NK-92 (cell line): ENCODE data around the gene RASL12.
"Not testable (repeated sequence)": the region's sequence is repeated elsewhere in the genome, so short reads cannot be mapped to it uniquely, and the experiment has no call there.

Experiments
- DNase-seq: peaks from one replicate; lab custom pipeline; 2025; ENCODE audit not compliant: unreplicated experiment; lab: John Stamatoyannopoulos, UW

Gene RASL12

DNA sequence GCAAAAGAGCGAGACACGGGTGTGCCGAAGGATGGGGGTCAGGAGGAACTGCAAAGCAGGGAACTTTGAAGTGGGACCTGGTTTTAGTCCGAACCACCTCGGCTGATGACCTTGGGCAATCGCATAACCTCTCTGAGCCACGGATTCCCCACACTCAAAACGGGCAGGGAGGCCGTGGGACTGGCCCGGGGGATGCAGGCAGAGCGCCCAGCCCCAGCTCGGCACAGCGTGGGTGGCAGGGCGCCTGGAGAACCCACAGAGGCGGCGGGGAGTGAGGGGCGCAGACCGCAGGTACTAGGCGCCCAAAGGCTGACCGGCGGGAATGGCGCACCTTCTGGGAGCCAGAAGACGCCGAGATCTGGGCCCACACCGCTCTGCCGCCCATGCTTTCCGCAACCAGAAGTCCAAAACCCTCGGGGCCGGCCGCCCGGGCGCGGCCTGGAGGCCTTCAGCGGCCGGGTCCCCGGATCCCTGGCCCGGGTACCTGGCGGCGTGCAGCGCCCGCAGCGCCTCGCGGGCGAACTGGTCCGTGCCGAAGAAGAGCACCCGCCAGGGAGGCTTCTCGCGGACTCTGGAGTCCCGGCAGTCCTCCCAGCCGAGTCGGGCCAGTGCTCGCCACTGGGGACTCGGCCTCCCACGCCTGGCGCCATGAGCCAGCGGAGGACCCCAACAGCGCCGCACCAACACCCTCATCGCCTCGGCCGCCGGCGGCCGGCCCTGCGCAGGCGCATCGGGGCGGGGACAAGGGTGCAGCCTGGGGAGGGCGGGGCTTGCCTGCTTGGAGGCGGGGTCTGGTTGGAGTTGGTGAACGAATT, 38.7 kb downstream of the RASL12 start, which contains the start of gene MTFMT:
TSS of gene MTFMT (minus strand) at position 719 of the 815 bp plus-strand sequence. CDS start at position 693, 26 bp downstream.
- DNase-seq, result peak; percentile 62

DNA sequence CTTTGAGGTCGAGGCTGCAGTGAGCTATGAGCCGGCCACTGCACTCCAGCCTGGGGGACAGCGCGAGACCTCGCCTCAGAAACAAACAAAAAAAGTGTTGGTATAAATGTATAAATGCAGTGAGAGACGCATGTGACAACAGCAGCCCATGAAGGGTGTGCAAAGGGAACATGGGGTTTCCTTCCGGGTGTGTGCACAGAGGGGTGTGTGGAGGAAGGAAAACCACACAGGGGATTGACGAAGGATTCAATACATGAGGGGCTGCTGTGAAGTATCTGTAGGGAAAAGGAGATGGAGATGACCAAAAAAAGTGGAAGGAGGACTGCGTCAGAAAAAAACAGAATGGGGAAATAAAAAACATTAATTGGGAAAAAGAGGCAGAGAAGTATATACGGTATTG, 39.5 kb downstream of the RASL12 start:
- no peak for DNase-seq

DNA sequence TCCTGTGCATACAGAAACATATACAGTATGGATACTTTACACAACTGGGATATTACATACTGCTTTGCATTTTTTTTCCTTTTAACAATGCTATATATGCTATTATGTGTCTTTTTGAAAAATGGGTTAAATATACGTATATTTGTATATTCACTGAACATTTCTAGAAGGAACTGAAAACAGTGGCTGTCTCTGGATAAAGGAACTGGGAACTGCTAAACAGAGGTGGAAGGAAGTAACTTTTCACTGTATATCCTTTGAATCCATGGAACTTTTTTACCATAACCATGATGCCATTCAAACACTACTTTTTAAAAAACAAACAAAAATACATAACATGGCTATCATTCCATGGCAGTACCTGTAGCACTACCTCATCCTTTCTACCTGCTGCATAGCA, 40.2 kb downstream of the RASL12 start:
- no peak for DNase-seq

DNA sequence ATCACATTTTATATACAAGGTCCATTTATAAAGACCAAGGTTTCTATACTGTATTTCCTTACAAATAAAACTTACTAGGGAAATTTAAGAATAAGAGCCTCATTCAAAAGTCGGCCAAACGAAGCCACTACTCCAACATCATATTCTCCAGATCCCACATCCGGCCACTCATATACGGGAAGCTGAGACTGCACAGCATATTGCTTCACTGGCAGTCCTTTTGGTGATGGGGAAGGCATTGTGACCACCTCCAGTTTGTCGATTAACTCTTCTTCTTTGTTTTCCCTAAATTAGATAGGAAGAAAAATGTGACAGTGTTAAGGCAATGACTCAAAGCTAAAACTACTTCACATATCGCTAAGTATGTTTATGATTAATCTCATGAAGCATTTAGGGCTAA, 41.0 kb downstream of the RASL12 start:
- DNase-seq, result no peak

DNA sequence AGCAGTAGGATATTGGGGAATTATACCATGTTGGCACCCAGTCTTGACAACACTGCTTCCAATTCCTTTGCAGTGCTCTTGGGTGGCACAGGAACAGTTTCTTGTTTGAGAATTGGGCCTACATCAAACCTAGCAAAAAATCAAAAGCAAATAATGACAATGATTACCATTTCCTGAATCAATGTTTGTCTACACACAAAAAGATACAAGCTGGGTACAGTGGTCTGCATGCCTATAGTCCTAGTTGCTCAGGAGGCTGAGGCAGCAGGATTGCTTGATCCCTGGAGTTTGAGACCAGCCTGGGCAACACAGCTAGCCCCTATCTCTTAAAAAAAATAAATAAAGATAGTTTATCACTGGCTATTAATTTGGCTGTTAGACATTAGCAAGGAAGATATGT, 46.3 kb downstream of the RASL12 start:
- no peak for DNase-seq

DNA sequence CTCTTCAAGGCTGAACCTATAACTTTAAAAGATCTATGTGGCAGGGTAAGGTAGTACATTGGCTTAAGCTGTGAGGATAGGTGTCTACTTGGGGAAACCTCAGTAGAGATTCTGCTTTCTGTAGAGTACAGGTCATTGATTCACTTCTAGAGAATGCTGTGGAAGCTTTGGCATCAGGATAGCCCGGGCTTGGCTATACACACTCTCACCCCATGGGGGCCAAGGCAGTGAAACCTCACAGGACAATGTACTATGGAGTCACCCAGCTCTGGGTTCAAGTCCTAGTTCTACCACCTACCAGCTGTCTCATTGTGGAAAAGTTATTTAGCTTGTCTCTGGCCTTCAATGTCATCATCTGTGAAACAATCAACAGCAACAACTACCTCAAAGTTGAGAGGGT, 47.4 kb downstream of the RASL12 start:
- no peak for DNase-seq

DNA sequence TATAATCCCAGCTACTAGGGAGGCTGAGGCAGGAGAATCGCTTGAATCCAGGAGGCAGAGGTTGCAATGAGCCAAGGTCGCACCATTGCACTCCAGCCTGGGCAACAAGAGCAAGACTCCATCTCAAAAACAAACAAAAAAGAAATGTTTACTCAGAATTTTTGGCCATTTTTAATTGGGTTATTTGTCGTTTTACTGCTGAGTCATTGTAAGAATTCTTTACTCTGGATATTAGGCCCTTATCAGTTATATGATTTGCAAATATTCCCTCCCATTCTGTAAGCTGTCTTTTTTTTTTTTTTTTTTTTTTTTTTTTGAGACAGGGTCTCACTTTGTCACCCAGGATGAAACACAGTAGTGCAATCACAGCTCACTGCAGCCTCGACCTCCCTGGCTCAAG, 56.6 kb downstream of the RASL12 start:
- DNase-seq, result not testable (repeated sequence)

DNA sequence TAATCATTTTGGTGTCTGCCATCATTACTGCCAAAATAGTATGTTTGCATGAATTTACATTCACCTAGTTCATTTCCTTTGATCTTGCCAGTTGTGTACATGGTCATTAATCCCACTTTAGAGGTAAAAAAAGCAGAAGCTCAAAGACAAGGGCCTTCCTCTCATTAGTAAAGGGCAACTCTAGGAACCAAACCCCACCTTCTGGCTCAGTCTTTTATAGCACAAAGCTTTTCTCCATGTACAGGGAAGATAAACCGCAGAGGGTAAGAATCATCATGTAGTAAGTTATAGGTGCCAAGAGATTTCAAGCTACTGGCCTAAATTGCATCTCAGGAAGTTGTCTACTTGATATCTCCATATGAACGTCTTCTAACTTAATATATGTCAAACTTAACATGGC, 58.8 kb downstream of the RASL12 start:
- no peak for DNase-seq

DNA sequence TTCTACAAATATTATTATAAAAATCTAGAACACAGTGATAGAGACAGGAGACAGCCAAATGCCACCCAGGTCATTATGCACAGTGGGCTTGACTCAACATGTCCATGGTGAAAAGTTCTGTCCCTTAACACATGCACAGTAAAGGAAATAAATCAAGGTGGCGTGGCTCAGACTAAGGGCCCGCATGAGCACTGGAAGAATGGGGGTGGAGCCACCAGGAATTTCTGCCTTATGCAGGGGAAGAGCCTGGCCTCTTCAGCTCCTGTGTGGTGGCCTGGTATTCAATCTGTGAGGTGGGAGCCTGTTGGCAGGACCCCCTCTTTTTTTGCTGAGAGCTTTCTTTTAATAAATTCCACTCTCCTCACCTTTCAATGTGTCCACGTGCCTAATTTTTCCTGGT, 60.9 kb downstream of the RASL12 start:
- no peak for DNase-seq

DNA sequence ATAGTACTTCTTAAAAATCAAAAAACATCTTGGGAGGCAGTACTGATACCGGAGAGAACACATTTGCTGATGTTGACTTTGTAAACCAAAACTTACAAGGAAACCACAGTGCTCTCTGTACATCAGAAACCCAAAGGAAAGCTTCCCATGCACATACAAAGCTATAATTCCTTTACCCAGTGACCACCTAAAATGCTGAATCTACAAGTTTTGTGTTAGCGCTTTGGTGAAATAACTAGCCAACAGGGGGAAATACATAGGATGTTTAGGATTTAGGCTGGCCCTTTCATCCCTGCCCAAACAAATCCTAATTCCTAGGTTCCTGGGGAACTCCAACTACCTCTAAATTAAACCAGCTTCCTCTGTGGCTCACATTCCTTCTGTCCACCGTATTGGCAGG, 62.8 kb downstream of the RASL12 start:
- no peak for DNase-seq
